Ovary (tissue), 9 donors: ENCODE data around the gene AKAP6. TPM values are rescaled to one million over a fixed set of nuclear protein-coding genes. Genes with fewer than 3 reads are reported as not detected.

ENCODE experiments used
- DNase-seq, 5 donors: peaks; one replicate each; pipeline ENCODE4 v3.0.0-alpha.2; 2019 to 2020
- H3K27ac ChIP-seq, 2 donors: fragments of 200-600 bp; one replicate each; pipeline versions ENCODE4 v1.5.1 to v1.8.0; 2019 to 2022
- H3K27me3 ChIP-seq: fragments of 200-600 bp; one replicate; pipeline ENCODE4 v1.8.0; 2022
- H3K36me3 ChIP-seq: fragments of 200-600 bp; sonication (generic); one replicate; pipeline ENCODE4 v1.5.1; 2019
- H3K4me1 ChIP-seq: one replicate; pipeline ENCODE4 v1.8.1; 2013; ENCODE audit warnings: mild to moderate bottlenecking, moderate library complexity; ENCODE audit not compliant: insufficient read depth
- H3K4me3 ChIP-seq: fragments of 200-600 bp; sonication (generic); one replicate; pipeline ENCODE4 v1.5.1; 2017
- H3K9me3 ChIP-seq, 2 donors: fragments of 200-600 bp in 1 of 2; sonication (generic) in 1 of 2; one replicate each; pipeline versions ENCODE4 v1.5.1 to v1.8.1; 2013 to 2019; ENCODE audit warnings: mild to moderate bottlenecking in 1 of 2, moderate library complexity in 1 of 2
- EP300 ChIP-seq: sonication (generic); formaldehyde crosslinking; IDR thresholded peaks from one replicate; pipeline ENCODE4 v1.6.1; 2017; ENCODE audit warnings: antibody characterized with exemption
- POLR2A ChIP-seq: fragments of 450-650 bp; IDR thresholded peaks from one replicate; pipeline ENCODE4 v1.6.1; 2017; ENCODE audit warnings: antibody characterized with exemption, mild to moderate bottlenecking, moderate library complexity
- WGBS, 3 donors: extraction: QIAGEN DNeasy Blood & Tissue Kit in 1 of 3; methylation state at CpG; one replicate each; pipeline versions ENCODE4 v1.1.5 to v1.1.7; 2013 to 2017; 5-methylcytosine and 5-hydroxymethylcytosine counted together
- intact Hi-C, 4 donors: fragments of 100-400 bp; cut with DNase I; formaldehyde crosslinking; loops; one replicate each; pipeline versions ENCODE4 v1.11.0 to v1.15.1; 2022 to 2023
- polyA plus RNA-seq, 2 donors: library from polyadenylated mRNA; stranded (reverse); fragments of 200-250 nt in 1 of 2; fragments of 350-450 nt in 1 of 2; fragmentation: Illumina TruSeq in 1 of 2; extraction: RNeasy Lipid Tissue Mini Kit (QIAGEN cat#74804) in 1 of 2; gene quantifications; one replicate each; pipeline ENCODE4 v1.2.3, GENCODE V29; 2013 to 2014
- total RNA-seq, 7 donors: library from RNA; depleted of rRNA in 2 of 7; stranded (reverse); fragments of >200 nt in 2 of 7; fragmentation: NEBNext Ultra II Directional in 3 of 7; extraction: Animal tissue kit (Norgen Biotek cat#: 25700) in 3 of 7; gene quantifications; one replicate each; pipeline versions ENCODE4 v1.1.0 to v1.2.4, GENCODE V29; 2016 to 2023
- TF ChIP-seq, protein P1 (sequence below), 3 donors: fragments of 450-650 bp in 2 of 3; fragments of 200-600 bp in 1 of 3; IDR thresholded peaks; one replicate each; pipeline versions ENCODE4 v1.5.1 to v1.8.0; 2016 to 2022; ENCODE audit warnings: antibody characterized with exemption in 3 of 3, mild to moderate bottlenecking in 1 of 3
- donor health status: DM: no; HTN: no; CAD: no; lungs with moderate emphysema.
- donor health status: DM: no; HTN: no; CAD: no.
- donor health status: Bipolar disorder and iron deficiency.
- donor health status: DM: yes; HTN: yes; CAD: no.
- donor health status: DM: no; HTN: no; CAD: no.
- donor health status: DM: yes; HTN: yes; CAD: no.

Gene AKAP6
- total and polyA plus RNA-seq, 9 donors, result 2.3 to 13.1 (median 6.9) TPM

DNA sequence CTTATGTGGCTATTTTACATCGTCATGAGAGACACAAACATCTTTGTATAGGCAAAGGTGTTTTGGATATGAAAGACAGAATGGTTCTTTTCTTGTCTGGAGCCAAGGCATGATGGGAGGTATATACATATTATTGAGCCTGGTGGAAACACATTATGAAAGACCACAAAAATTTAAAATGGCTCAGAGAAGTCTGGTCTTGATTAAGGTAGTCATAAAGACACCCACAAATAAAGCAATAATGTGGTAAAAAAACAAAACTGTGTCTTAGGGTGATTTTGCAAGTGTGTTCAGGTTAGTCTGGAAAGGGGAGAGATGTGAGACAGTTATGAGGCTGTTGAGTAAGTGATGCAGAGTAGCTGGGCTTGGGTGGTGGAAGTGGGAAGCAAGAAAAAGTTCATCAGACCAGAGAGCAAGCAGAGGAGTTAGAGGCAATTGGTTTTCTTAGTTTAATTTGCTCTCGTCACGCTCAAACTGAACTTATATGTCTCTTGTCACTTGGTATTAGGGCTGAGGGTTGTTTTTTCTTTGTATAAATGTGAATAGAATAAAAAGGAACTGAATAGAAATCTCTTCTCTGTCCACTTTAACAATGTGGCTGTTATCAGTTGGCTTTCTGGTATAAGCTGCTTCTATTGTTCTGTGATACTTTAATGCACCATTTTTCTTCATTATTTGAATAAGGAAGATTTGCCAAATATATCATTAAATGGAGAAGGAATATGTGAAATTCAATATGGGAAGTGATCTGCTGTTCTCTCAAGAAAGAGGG lies 115.0 kb downstream of the AKAP6 start:
- TF ChIP-seq EP300 (no peak), POLR2A (no peak)
- TF ChIP-seq, protein P1, sequence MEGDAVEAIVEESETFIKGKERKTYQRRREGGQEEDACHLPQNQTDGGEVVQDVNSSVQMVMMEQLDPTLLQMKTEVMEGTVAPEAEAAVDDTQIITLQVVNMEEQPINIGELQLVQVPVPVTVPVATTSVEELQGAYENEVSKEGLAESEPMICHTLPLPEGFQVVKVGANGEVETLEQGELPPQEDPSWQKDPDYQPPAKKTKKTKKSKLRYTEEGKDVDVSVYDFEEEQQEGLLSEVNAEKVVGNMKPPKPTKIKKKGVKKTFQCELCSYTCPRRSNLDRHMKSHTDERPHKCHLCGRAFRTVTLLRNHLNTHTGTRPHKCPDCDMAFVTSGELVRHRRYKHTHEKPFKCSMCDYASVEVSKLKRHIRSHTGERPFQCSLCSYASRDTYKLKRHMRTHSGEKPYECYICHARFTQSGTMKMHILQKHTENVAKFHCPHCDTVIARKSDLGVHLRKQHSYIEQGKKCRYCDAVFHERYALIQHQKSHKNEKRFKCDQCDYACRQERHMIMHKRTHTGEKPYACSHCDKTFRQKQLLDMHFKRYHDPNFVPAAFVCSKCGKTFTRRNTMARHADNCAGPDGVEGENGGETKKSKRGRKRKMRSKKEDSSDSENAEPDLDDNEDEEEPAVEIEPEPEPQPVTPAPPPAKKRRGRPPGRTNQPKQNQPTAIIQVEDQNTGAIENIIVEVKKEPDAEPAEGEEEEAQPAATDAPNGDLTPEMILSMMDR (IDR thresholded peaks at IDR 0.05), result no peak
- peaks cover 2% of the 10 kb centered on the region for H3K4me1 ChIP-seq
- H3K27me3 ChIP-seq, result no peaks in the 10 kb centered on the region
- H3K36me3 ChIP-seq, result no peaks in the 10 kb centered on the region
- H3K9me3 ChIP-seq, result no peaks in the 10 kb centered on the region
- no peak overlapping the region for H3K4me3 ChIP-seq
- WGBS, 3 donors, result 93 to 97% (median 95%) methylated on average over 3 of the region's 3 CpGs
- intact Hi-C loops, result no loop called here
- no peak overlapping the region for H3K27ac ChIP-seq
- no peak for DNase-seq

DNA sequence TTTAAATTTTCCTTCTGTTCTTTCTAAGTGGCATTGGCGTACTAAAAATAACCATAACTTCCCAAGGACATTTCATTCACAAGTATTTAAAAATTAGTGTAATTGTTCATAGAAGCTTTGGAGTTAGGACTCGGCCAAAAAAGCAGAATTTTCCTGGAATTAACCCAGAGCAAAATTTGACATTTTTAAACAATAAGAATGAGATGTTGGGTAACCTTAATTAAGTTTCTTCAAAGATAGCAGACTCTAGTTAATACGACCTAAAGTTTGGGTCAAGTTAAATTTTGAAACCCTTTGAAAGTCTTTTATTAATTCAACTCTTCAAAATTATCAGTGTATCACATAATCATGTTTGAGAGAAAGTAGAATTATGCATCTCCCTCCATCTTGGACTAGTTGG lies 118.3 kb downstream of the AKAP6 start:
- no peak for DNase-seq
- intact Hi-C loops, result no loop called here
- TF ChIP-seq, protein P1 (IDR thresholded peaks at IDR 0.05), result no peak
- TF ChIP-seq EP300 (no peak), POLR2A (no peak)
- H3K4me1 ChIP-seq, result peaks cover 1% of the 10 kb centered on the region
- 22 to 38% (median 23%) methylated on average over 3 of the region's 3 CpGs for WGBS, 3 donors
- H3K27me3 ChIP-seq, result no peaks in the 10 kb centered on the region
- H3K4me3 ChIP-seq, result no peak overlapping the region
- no peaks in the 10 kb centered on the region for H3K36me3 ChIP-seq
- no peaks in the 10 kb centered on the region for H3K9me3 ChIP-seq
- H3K27ac ChIP-seq, result no peak overlapping the region

DNA sequence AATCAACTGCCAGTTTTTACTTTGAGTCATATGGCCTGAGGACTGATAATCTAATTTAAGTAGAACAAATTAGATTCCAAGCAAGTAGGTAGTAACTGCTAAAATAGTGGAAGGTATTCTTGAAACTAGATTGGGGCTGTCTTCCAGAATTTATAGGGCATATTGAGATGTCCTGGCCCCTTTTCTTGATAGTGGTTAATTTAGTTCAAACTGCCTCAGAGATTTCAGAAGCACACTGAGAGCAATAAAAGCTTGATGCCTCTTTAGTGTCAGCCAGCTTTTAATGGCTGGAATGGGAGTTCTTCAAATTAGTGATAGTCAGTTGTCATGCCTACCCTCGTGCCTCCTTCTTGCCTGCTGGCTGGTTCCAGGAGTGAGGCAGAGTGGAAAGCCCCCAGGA lies 120.5 kb downstream of the AKAP6 start:
- H3K36me3 ChIP-seq, result no peaks in the 10 kb centered on the region
- H3K27ac ChIP-seq, result no peak overlapping the region
- no peaks in the 10 kb centered on the region for H3K9me3 ChIP-seq
- 69 to 92% (median 83%) methylated on average over 1 of the region's 1 CpG for WGBS, 3 donors
- H3K27me3 ChIP-seq, result no peaks in the 10 kb centered on the region
- DNase-seq, result no peak
- TF ChIP-seq POLR2A (no peak), EP300 (no peak)
- TF ChIP-seq, protein P1 (IDR thresholded peaks at IDR 0.05), result no peak
- intact Hi-C loops, result no loop called here
- H3K4me3 ChIP-seq, result no peak overlapping the region
- H3K4me1 ChIP-seq, result peaks cover 3% of the 10 kb centered on the region

DNA sequence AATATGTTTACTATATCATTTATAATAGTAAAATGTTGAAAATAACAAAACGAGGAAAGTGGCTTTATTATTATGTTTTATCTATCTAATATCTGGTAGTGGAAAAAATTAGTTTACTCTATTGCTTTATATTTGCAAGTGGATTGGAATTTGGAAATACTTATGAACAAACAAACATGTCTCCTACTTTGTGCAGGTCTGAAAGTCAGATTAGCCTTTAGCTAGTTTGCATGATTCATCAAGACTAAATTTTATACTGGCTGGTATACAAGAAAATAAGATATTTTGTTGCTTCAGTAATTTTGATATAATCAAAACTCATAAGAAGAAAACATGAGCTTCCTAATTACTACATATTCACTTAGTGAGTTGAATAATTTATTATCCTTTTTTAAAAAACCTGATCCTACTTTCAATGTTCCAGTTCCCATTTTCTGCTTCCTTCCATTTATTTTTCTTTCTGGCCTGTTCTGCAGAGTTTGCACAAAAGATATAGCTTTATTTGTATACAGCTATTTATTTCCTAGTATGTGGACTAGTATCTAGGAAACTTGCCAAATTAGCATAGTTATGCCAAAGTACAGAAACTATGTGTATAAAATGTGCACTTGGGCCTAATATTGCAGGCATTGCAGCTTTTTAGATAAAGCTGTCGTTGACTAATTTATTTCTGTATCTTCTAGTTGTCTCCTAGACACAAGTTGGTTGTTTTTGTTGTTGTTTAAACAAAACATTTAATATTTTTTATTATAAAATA lies 122.0 kb downstream of the AKAP6 start:
- intact Hi-C loops, result no loop called here
- TF ChIP-seq EP300, result no peak
- TF ChIP-seq, protein P1 (IDR thresholded peaks at IDR 0.05), result no peak
- no peak for TF ChIP-seq POLR2A
- H3K27me3 ChIP-seq, result no peaks in the 10 kb centered on the region
- H3K36me3 ChIP-seq, result no peaks in the 10 kb centered on the region
- peaks cover 3% of the 10 kb centered on the region for H3K4me1 ChIP-seq
- WGBS, 3 donors, result 23 to 47% (median 31%) methylated on average over 2 of the region's 2 CpGs
- no peaks in the 10 kb centered on the region for H3K9me3 ChIP-seq
- no peak overlapping the region for H3K4me3 ChIP-seq
- DNase-seq, result no peak
- H3K27ac ChIP-seq, result no peak overlapping the region
